CD14-positive monocyte (primary cell): ENCODE data around the gene SDHAF1. TPM values are rescaled to one million over a fixed set of nuclear protein-coding genes. Genes with fewer than 3 reads are reported as not detected.

ENCODE experiments used
- DNase-seq, 3 donors: peaks; one replicate each; pipeline ENCODE4 v3.0.0-alpha.2; 2011 to 2022
- H2AFZ ChIP-seq: 2 replicates; pipeline ENCODE4 v1.6.0; 2012; ENCODE audit warnings: mild to moderate bottlenecking, low read depth, low read length, inconsistent platforms; ENCODE audit not compliant: insufficient read depth, poor library complexity, severe bottlenecking
- H3K27ac ChIP-seq, 2 donors: 1 replicate in 1 of 2; 2 replicates in 1 of 2; pipeline ENCODE4 v1.5.1; 2012 to 2013; ENCODE audit warnings: low read length in 2 of 2, control low read depth in 1 of 2, inconsistent platforms in 1 of 2, low read depth in 1 of 2, mild to moderate bottlenecking in 1 of 2
- H3K27me3 ChIP-seq, 2 donors: one replicate each; pipeline versions ENCODE4 v1.6.0 to v1.6.1; 2011 to 2013; ENCODE audit warnings: low read length in 2 of 2; ENCODE audit not compliant: control insufficient read depth in 2 of 2, insufficient read depth in 2 of 2
- H3K36me3 ChIP-seq, 2 donors: replicated peaks in 1 of 2; 1 replicate in 1 of 2; 2 replicates in 1 of 2; pipeline versions ENCODE4 v1.5.1 to v1.6.1; 2012 to 2013; ENCODE audit warnings: low read length in 2 of 2, control low read depth in 1 of 2, inconsistent platforms in 1 of 2, mild to moderate bottlenecking in 1 of 2; ENCODE audit not compliant: insufficient read depth in 2 of 2, control insufficient read depth in 1 of 2
- H3K4me1 ChIP-seq, 2 donors: 1 replicate in 1 of 2; 2 replicates in 1 of 2; pipeline versions ENCODE4 v1.5.1 to v1.6.1; 2012 to 2013; ENCODE audit warnings: low read length in 2 of 2, control low read depth in 1 of 2, inconsistent platforms in 1 of 2, mild to moderate bottlenecking in 1 of 2, moderate library complexity in 1 of 2; ENCODE audit not compliant: insufficient read depth in 2 of 2, control insufficient read depth in 1 of 2
- H3K4me2 ChIP-seq: replicated peaks from 2 replicates; pipeline ENCODE3; 2012; ENCODE audit warnings: low read length, moderate library complexity, mild to moderate bottlenecking; ENCODE audit not compliant: poor library complexity, severe bottlenecking; ENCODE audit errors: extremely low read depth
- H3K4me3 ChIP-seq, 3 experiments: fragments of 200-600 bp in 1 of 3; sonication (generic) in 1 of 3; replicated peaks in 1 of 3; 1 replicate in 2 of 3; 2 replicates in 1 of 3; pipeline ENCODE4 v1.5.1; 2011 to 2013; ENCODE audit warnings: low read length in 3 of 3, mild to moderate bottlenecking in 3 of 3, control low read depth in 2 of 3, low read depth in 2 of 3, inconsistent platforms in 1 of 3, moderate library complexity in 1 of 3
- H3K79me2 ChIP-seq: 2 replicates; pipeline ENCODE4 v1.6.0; 2012; ENCODE audit warnings: mild to moderate bottlenecking, control low read depth, inconsistent platforms, low read length, moderate library complexity; ENCODE audit not compliant: insufficient read depth
- H3K9ac ChIP-seq: 2 replicates; pipeline ENCODE4 v1.6.0; 2017; ENCODE audit warnings: low read length, mild to moderate bottlenecking; ENCODE audit not compliant: insufficient read depth, poor library complexity, severe bottlenecking
- H3K9me3 ChIP-seq, 2 donors: replicated peaks in 1 of 2; 1 replicate in 1 of 2; 2 replicates in 1 of 2; pipeline versions ENCODE4 v1.5.1 to v1.6.1; 2012 to 2013; ENCODE audit warnings: low read length in 2 of 2, control low read depth in 1 of 2; ENCODE audit not compliant: control insufficient read depth in 1 of 2, insufficient read depth in 1 of 2
- H4K20me1 ChIP-seq: 2 replicates; pipeline ENCODE4 v1.6.0; 2012; ENCODE audit warnings: mild to moderate bottlenecking, low read length, control low read depth, moderate library complexity; ENCODE audit not compliant: insufficient read depth
- H3K27ac Mint-ChIP-seq, 7 donors: one replicate each; pipeline ENCODE4 v1.8.0; 2020; ENCODE audit warnings: mild to moderate bottlenecking in 7 of 7, mixed read lengths in 7 of 7, moderate library complexity in 6 of 7, inconsistent platforms in 2 of 7
- H3K27me3 Mint-ChIP-seq, 3 donors: one replicate each; pipeline ENCODE4 v1.8.0; 2021 to 2022; ENCODE audit warnings: low read depth in 3 of 3, mild to moderate bottlenecking in 3 of 3, mixed read lengths in 3 of 3, moderate library complexity in 3 of 3, inconsistent platforms in 1 of 3
- H3K36me3 Mint-ChIP-seq, 2 donors: one replicate each; pipeline ENCODE4 v1.8.0; 2020; ENCODE audit warnings: mixed read lengths in 2 of 2, inconsistent platforms in 1 of 2, mild to moderate bottlenecking in 1 of 2
- H3K4me1 Mint-ChIP-seq: one replicate; pipeline ENCODE4 v1.8.0; 2020; ENCODE audit warnings: mild to moderate bottlenecking, mixed read lengths
- H3K4me3 Mint-ChIP-seq, 2 donors: one replicate each; pipeline ENCODE4 v1.8.0; 2020; ENCODE audit warnings: mild to moderate bottlenecking in 2 of 2, mixed read lengths in 2 of 2, moderate library complexity in 1 of 2
- H3K9me3 Mint-ChIP-seq, 7 donors: one replicate each; pipeline ENCODE4 v1.8.0; 2020 to 2022; ENCODE audit warnings: mixed read lengths in 7 of 7, mild to moderate bottlenecking in 6 of 7, moderate library complexity in 6 of 7, inconsistent platforms in 2 of 7
- CTCF ChIP-seq: fragments of 200-600 bp; IDR thresholded peaks from one replicate; pipeline ENCODE4 v1.8.0; 2022; ENCODE audit warnings: antibody characterized with exemption, mild to moderate bottlenecking
- WGBS: methylation state at CpG from one replicate; pipeline ENCODE4 v1.1.5; 2013; ENCODE audit warnings: missing lambda C conversion rate; ENCODE audit not compliant: insufficient coverage; 5-methylcytosine and 5-hydroxymethylcytosine counted together
- intact Hi-C, 2 donors: fragments of 100-400 bp; cut with micrococcal nuclease; formaldehyde crosslinking; loops; one replicate each; pipeline versions ENCODE4 v1.15.0 to v1.15.1; 2023
- polyA plus RNA-seq, 3 donors: library from polyadenylated mRNA; depleted of rRNA in 1 of 3; unstranded in 2 of 3; stranded (reverse) in 1 of 3; fragments of 300-500 nt in 2 of 3; fragments of >200 nt in 1 of 3; fragmentation: Illumina TruSeq in 2 of 3; gene quantifications; 1 replicate in 2 of 3; 2 replicates in 1 of 3; pipeline ENCODE4 v1.2.3, GENCODE V29; 2012 to 2021

SDHAF1 gene
- polyA plus RNA-seq, 3 donors: 10.4 to 26.9 (median 19.0) TPM

DNA sequence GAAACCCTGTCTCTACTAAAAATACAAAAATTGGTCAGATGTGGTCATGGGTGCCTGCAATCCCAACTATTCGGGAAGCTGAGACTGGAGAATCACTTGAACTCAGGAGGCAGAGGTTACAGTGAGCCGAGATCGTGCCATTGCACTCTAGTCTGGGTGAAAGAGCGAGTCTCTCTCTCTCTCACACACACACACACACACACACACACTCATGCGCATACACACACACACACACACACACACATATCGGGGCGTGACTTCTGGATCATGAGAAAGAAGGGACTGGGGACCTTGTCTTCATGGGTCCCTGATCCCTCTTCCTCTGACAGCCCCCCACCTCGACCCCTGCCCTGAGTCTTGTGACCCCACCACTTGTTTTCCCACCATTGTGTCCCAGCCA, 11.8 kb upstream of the SDHAF1 start:
- TF ChIP-seq CTCF: no peak
- Histone ChIP-seq H3K4me3 (no peak overlapping the region), H3K9ac (no peak overlapping the region), H3K27me3 (peaks cover 0 to 3% of the 10 kb centered on the region in 2 donors), H3K4me1 (peaks cover 12 to 13% of the 10 kb centered on the region in 2 donors), H3K36me3 (no peaks in the 10 kb centered on the region), H3K27ac (no peak overlapping the region), H3K4me2 (no peak overlapping the region), H4K20me1 (no peaks in the 10 kb centered on the region), H3K9me3 (no peaks in the 10 kb centered on the region), H2AFZ (no peak overlapping the region), H3K79me2 (no peaks in the 10 kb centered on the region)
- H3K27ac Mint-ChIP-seq: peak overlapping the region in 1 of 7 donors; percentile 32
- DNase-seq: no peak
- H3K4me1 Mint-ChIP-seq: peaks cover 11% of the 10 kb centered on the region
- peak overlapping the region in 1 of 2 donors; percentile 26 for H3K4me3 Mint-ChIP-seq
- H3K9me3 Mint-ChIP-seq: peaks cover 0 to 3% (median 0%) of the 10 kb centered on the region in 7 donors
- intact Hi-C loops: no loop called here
- H3K27me3 Mint-ChIP-seq: peaks cover 19 to 36% (median 32%) of the 10 kb centered on the region in 3 donors
- no peaks in the 10 kb centered on the region for H3K36me3 Mint-ChIP-seq
- WGBS: 89% methylated on average over 4 of the region's 8 CpGs

DNA sequence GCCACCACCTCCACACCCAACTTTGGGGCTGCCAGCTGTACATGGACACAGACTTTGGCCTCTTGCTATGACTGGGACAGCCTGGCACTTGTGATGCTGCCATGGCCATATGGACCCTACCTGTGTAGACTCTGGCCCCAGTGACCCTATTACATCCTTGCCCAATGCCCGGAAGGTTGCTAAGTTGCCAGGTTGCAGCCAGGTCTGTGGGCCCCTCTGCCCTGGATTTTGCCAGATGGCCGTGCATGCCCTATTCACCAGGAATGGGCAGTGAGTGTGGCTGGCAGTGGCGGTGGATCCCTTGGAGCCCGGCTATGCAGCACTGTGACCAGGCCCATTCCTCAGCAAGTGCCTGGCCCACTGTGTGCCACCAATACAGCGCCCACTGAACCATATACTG, 8.9 kb upstream of the SDHAF1 start:
- Mint-ChIP-seq H3K27ac (no peak overlapping the region), H3K4me3 (no peak overlapping the region), H3K4me1 (peaks cover 17% of the 10 kb centered on the region), H3K9me3 (peaks cover 3 to 11% (median 7%) of the 10 kb centered on the region in 7 donors), H3K36me3 (no peaks in the 10 kb centered on the region), H3K27me3 (peaks cover 17 to 36% (median 29%) of the 10 kb centered on the region in 3 donors)
- Histone ChIP-seq H3K36me3 (no peaks in the 10 kb centered on the region), H3K27me3 (peaks cover 0 to 6% of the 10 kb centered on the region in 2 donors), H2AFZ (peak overlapping the region; percentile 86), H3K9me3 (no peaks in the 10 kb centered on the region), H3K79me2 (no peaks in the 10 kb centered on the region), H4K20me1 (no peaks in the 10 kb centered on the region), H3K4me1 (peaks cover 13 to 16% of the 10 kb centered on the region in 2 donors), H3K27ac (no peak overlapping the region), H3K9ac (no peak overlapping the region), H3K4me2 (no peak overlapping the region), H3K4me3 (no peak overlapping the region)
- WGBS: 97% methylated on average over 5 of the region's 5 CpGs
- intact Hi-C loops: no loop called here
- DNase-seq: no peak
- no peak for TF ChIP-seq CTCF
